ENCODE data around the gene PTPRK. TPM values are rescaled to one million over a fixed set of nuclear protein-coding genes. Genes with fewer than 3 reads are reported as not detected.

Gene PTPRK
- total RNA-seq, 2 experiments from 2014 or later, result 1.8 to 2.2 TPM

DNA sequence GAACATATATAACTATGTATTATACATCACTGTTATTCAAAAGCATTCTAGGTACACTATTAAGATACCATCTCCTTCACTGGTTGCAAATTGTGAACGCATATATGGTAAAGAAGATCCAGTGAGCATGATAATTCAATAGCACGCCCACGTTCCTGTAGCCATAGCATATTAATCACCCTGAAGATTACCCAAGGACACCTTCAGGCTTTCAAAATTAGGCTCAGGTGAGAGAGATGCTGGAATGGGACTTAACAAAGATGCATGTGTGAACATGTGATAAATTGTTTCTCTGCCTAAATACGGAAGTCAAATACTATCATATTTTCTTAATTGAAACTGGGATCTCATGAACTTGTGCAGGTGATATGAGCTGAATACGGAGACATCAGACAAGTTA lies 303.5 kb downstream of the PTPRK start:
- no peak overlapping the region for H3K27ac Mint-ChIP-seq
- H3K27me3 Mint-ChIP-seq, result no peaks in the 10 kb centered on the region
- H3K36me3 Mint-ChIP-seq, result no peaks in the 10 kb centered on the region
- H3K4me3 Mint-ChIP-seq, result no peak overlapping the region
- intact Hi-C loops (cut with micrococcal nuclease), result no loop called here
- no peak for DNase-seq
- H3K9me3 Mint-ChIP-seq, result no peaks in the 10 kb centered on the region
- ChIA-PET POLR2A (no interaction called here), CTCF (no interaction called here)
- no peaks in the 10 kb centered on the region for H3K4me1 Mint-ChIP-seq (ENCODE audit: low read depth)

DNA sequence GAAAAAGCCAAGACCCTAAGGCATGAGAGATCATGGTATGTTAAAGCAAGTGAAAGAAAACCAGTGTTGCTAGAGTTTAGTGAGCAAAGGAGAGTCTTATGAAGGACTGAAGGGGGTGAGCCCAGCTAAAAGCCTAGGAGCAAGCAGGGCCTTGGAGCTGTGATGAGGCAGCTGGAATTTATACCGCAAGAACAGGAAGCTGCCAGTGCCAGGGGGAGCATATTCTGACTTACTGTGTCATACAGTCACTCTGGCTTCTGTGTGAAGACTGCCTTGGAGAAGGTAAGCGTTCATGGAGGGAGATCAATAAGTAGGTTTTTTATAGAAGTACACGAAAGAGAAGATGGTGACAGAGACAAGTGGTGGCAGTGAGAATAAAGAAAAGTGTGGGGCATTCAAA lies 310.6 kb downstream of the PTPRK start:
- CTCF ChIA-PET, result no interaction called here
- no peaks in the 10 kb centered on the region for H3K9me3 Mint-ChIP-seq
- no peak overlapping the region for H3K27ac Mint-ChIP-seq
- POLR2A ChIA-PET, result no interaction called here
- no peak overlapping the region for H3K4me3 Mint-ChIP-seq
- no peak for DNase-seq
- H3K36me3 Mint-ChIP-seq, result no peaks in the 10 kb centered on the region
- H3K27me3 Mint-ChIP-seq, result no peaks in the 10 kb centered on the region
- no peaks in the 10 kb centered on the region for H3K4me1 Mint-ChIP-seq (ENCODE audit: low read depth)
- intact Hi-C loops (cut with micrococcal nuclease), result no loop called here

DNA sequence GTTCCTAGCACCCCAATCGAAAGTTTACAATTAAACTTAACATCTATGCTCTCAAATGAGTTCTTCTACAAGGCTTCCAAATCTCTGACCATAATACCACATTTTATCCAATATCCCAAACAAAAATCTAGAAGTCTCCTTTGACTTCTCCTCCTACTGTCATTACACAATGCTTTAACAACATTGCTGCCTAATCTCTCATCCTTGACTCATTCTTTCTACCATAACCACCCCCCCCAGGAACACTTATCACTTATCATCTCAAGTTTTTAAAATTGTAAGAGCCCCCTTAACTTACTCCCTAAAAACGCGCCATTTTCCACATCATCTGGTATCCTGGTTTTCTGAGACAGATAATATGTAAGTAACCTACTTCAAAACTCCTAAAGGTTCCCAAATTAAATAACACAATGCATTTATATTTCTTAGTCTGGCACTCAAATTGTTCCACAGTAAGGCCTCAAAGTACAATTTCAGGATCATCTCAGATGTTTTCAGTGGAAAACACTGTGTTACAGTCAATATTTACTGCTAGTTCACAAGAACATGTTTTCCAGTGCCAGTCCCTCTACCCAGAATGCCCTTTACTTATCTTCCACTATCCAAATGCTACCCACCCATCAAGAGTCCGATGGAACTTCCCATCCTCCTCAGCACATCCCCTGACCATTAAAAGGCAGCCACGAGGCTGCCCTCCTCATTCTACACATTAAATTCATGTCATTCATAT lies 311.4 kb downstream of the PTPRK start:
- intact Hi-C loops (cut with micrococcal nuclease), result no loop called here
- POLR2A ChIA-PET, result no interaction called here
- no peak for DNase-seq
- Mint-ChIP-seq H3K36me3 (no peaks in the 10 kb centered on the region), H3K4me1 (ENCODE audit: low read depth) (no peaks in the 10 kb centered on the region), H3K27me3 (no peaks in the 10 kb centered on the region), H3K4me3 (no peak overlapping the region), H3K27ac (no peak overlapping the region), H3K9me3 (no peaks in the 10 kb centered on the region)
- CTCF ChIA-PET, result no interaction called here

DNA sequence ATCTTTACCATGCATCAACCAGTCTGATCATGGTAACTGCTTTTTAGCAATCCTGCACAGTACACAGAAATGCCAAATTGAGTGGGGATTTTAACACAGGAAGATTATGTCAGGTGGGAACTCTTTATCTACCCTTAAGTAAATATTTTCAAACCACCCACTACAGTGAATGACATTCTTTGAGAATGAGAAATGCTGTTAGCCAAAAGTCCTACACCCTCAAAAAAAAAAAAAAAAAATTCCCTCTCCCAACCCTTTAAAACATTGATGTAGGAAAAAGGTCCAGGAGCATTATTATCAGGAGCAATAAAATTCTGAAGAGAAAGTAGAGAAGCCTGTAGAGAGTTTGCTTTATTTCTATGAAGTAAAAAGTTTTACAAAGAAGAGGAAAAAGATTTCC lies 312.3 kb downstream of the PTPRK start:
- Mint-ChIP-seq H3K27ac (no peak overlapping the region), H3K36me3 (no peaks in the 10 kb centered on the region), H3K27me3 (no peaks in the 10 kb centered on the region), H3K4me1 (ENCODE audit: low read depth) (no peaks in the 10 kb centered on the region), H3K9me3 (no peaks in the 10 kb centered on the region), H3K4me3 (no peak overlapping the region)
- DNase-seq, result no peak
- CTCF ChIA-PET, result no interaction called here
- intact Hi-C loops (cut with micrococcal nuclease), result no loop called here
- POLR2A ChIA-PET, result no interaction called here

DNA sequence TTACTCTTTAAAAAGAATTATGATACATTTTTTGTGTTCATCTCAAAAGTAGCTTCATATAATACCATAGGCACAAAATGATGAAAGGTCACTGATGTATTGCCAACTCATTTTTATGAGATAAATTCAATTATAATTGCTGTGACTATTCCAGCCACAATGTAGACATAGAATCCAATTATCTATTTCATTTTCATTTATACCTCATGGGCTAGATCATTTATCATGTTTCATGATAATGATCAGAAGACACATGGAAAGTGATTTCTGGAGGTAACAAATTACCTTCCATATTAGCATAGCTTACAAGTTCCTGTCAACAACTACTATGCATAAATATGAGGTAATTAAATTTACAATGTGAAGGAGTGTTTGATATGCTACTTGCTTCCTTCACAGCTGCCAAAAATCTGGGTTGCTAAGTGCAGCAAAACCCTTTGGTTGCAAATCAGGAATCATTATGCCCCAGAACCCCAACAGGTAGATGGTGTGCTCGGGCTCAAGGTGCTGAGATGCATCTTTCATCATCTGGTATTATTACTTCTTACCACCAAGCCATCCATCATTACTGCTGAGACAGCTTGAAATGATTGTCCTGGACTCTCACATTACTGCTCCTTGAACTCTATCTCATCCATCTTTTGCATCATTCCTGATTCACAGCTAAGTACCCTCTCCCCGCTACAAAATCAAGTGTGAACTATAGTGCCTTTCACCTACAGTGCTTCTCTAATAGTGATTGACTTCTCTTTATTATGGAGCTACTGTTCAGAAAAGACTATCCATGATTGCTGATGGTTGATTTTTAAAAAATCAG lies 313.6 kb downstream of the PTPRK start:
- POLR2A ChIA-PET, result no interaction called here
- no peak for DNase-seq
- CTCF ChIA-PET, result no interaction called here
- Mint-ChIP-seq H3K4me3 (no peak overlapping the region), H3K9me3 (no peaks in the 10 kb centered on the region), H3K27me3 (no peaks in the 10 kb centered on the region), H3K4me1 (ENCODE audit: low read depth) (no peaks in the 10 kb centered on the region), H3K27ac (no peak overlapping the region), H3K36me3 (no peaks in the 10 kb centered on the region)
- intact Hi-C loops (cut with micrococcal nuclease), result no loop called here

DNA sequence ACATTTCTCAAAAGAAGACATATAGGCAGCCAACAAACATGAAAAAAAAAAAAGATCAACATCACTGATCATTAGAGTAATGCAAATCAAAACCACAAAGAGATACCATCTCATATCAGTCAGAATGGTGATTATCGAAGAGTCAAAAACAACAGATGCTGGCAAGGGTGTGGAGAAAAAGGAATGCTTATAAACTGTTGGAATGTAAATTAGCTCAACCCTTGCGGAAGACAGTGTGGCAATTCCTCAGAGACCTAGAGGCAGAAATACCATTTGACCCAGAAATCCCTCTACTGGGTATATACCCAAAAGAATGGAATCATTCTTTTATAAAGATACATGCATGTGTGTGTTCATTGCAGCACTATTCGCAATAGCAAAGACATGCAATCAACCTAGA lies 315.8 kb downstream of the PTPRK start:
- CTCF ChIA-PET, result no interaction called here
- Mint-ChIP-seq H3K4me3 (no peak overlapping the region), H3K27me3 (no peaks in the 10 kb centered on the region), H3K4me1 (ENCODE audit: low read depth) (no peaks in the 10 kb centered on the region), H3K27ac (no peak overlapping the region), H3K9me3 (no peaks in the 10 kb centered on the region), H3K36me3 (no peaks in the 10 kb centered on the region)
- POLR2A ChIA-PET, result no interaction called here
- DNase-seq, result no peak
- intact Hi-C loops (cut with micrococcal nuclease), result no loop called here

DNA sequence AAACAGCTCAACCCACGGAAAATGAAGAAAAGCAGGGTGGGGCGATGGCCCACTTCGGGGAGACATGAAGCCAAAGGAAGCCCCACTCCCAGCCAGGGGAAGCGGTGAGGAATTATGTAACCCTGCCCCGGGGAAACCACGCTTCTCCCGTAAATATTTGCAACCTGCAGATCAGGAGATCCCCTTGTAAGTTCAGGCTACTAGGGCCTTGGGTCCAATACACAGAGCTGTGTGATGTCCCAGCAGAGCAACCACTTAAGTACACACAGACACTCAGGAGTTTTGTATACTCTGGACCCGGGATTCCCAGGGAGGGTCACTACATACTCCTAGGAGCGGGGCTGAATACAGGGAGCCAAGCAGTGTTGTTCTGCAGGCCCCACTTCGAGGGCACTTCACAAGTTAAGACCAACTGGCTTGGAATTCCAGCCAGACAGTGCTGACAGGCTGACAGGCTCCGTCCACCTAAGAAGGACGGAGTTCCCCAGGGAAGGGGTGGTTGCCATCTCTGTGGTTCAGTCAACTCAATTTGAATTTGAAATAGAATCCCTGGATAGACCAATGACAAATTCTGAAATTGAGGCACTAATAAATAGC lies 318.1 kb downstream of the PTPRK start:
- H3K9me3 Mint-ChIP-seq, result no peaks in the 10 kb centered on the region
- no peak overlapping the region for H3K27ac Mint-ChIP-seq
- H3K27me3 Mint-ChIP-seq, result no peaks in the 10 kb centered on the region
- ChIA-PET POLR2A (no interaction called here), CTCF (no interaction called here)
- H3K4me1 Mint-ChIP-seq (ENCODE audit: low read depth), result no peaks in the 10 kb centered on the region
- no peak for DNase-seq
- intact Hi-C loops (cut with micrococcal nuclease), result no loop called here
- H3K4me3 Mint-ChIP-seq, result no peak overlapping the region
- H3K36me3 Mint-ChIP-seq, result no peaks in the 10 kb centered on the region

DNA sequence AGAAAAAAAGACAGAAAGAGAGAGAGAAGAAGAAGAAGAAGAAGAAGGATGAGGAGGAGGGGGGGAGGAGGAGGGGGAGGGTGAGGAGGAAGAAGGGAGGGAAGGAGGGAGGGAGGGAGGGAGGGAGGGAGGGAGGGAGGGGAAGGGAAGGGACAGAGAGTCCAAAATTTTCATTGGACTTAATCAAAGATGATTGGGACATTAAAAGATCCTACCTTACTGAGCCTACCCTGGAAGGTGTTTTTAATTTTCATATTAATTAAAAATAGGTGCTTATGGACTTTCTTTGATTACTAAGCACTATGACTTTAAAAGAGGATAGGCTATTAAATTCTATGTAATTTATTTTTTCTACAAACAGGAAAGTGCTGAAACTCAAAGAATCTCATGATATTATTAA lies 319.6 kb downstream of the PTPRK start:
- Mint-ChIP-seq H3K36me3 (no peaks in the 10 kb centered on the region), H3K27ac (no peak overlapping the region), H3K4me1 (ENCODE audit: low read depth) (no peaks in the 10 kb centered on the region), H3K27me3 (no peaks in the 10 kb centered on the region), H3K9me3 (no peaks in the 10 kb centered on the region), H3K4me3 (no peak overlapping the region)
- intact Hi-C loops (cut with micrococcal nuclease), result no loop called here
- ChIA-PET CTCF (no interaction called here), POLR2A (no interaction called here)
- no peak for DNase-seq

DNA sequence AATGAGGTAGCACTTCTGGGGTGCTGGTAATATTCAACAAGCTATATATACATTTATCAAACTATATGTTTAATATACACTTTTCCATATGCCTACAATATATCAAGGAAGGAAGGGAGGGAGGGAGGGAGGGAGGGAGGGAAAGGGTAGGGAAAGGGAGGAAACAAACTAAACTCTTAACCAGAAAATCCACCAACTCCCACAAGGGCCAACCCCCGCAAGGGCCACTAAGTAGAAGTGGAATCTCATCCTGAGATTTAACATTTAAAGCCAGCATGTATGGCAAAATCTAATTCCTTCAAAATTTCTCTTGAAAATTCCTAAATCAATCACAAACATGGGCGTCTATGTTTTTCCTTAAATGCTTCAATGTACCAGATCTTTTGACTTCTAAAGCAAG lies 320.9 kb downstream of the PTPRK start:
- CTCF ChIA-PET, result no interaction called here
- POLR2A ChIA-PET, result no interaction called here

DNA sequence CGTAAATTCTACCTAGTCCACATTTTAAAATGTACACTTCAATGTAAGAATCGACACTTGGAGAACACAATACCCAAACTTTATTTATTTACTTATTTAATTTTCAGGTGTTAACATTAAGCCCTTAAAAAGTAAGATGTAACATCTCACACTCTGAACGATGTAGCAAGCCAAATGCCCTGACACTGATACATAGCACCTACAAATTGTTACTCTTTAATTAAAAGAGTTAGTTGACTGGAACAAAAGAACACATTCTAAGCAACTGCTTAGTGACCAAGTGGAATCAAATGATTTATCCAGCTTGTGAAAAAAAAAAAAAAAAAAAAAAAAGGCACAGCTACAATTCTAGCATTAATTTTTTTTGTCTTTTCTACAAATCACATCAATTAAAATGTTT lies 327.4 kb downstream of the PTPRK start:
- Mint-ChIP-seq H3K4me3 (no peak overlapping the region), H3K27me3 (no peaks in the 10 kb centered on the region), H3K36me3 (no peaks in the 10 kb centered on the region), H3K27ac (no peak overlapping the region), H3K9me3 (no peaks in the 10 kb centered on the region), H3K4me1 (ENCODE audit: low read depth) (no peaks in the 10 kb centered on the region)
- no peak for DNase-seq
- intact Hi-C loops (cut with micrococcal nuclease), result no loop called here
- CTCF ChIA-PET, result interaction anchor here (0.9 kb wide), 1 partner anchor 9 kb away, joined by 3 read pairs; no protein-coding TSS in a partner anchor
- POLR2A ChIA-PET, result no interaction called here

More for the DNA sequence above, 320.9 kb downstream of the PTPRK start:
- Mint-ChIP-seq H3K9me3 (no peaks in the 10 kb centered on the region), H3K4me3 (no peak overlapping the region), H3K36me3 (no peaks in the 10 kb centered on the region), H3K27me3 (no peaks in the 10 kb centered on the region), H3K4me1 (ENCODE audit: low read depth) (no peaks in the 10 kb centered on the region), H3K27ac (no peak overlapping the region)
- DNase-seq, result no peak
- intact Hi-C loops (cut with micrococcal nuclease), result no loop called here

DNA sequence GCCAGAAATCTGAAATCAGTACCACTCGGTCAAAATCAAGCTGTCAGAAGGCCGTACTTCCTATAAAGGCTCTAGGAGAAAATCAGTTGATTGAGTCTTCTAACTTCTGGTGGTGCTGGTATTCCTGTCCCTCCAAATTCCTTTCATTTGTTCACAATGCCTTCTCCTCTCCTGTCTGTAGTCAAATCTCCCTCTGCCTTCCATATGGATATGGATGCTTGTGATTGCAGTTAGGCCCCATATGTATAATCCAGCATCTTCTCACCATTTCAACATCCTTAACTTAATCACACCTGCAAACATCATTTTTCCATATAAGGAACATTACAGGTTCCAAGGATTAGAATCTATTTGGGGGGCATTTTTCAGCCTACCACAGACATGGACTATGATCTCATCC lies 331.7 kb downstream of the PTPRK start:
- ChIA-PET CTCF (no interaction called here), POLR2A (no interaction called here)
- Mint-ChIP-seq H3K9me3 (no peaks in the 10 kb centered on the region), H3K4me3 (no peak overlapping the region), H3K27me3 (no peaks in the 10 kb centered on the region), H3K36me3 (no peaks in the 10 kb centered on the region), H3K27ac (no peak overlapping the region), H3K4me1 (ENCODE audit: low read depth) (no peaks in the 10 kb centered on the region)
- intact Hi-C loops (cut with micrococcal nuclease), result no loop called here
- DNase-seq, result no peak

DNA sequence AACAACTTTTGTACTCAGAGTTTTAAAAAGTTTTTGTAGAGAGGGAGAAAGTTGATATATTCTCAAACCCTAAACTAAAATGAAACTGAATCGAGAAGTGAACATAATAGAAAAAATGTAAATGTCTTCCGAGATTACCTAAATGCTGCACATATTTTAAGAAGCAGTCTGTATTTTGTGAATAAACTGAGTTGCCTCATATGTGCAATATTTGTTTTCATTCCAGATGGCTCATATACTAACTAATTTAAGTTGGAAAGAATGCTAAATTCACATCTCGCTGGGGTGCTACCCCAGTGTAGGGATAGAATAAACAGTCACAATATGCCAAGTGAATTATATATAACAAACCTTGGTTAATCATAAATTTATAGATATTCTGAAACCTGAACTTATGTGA lies 333.7 kb downstream of the PTPRK start:
- Mint-ChIP-seq H3K9me3 (no peaks in the 10 kb centered on the region), H3K27ac (no peak overlapping the region), H3K36me3 (no peaks in the 10 kb centered on the region), H3K4me1 (ENCODE audit: low read depth) (no peaks in the 10 kb centered on the region), H3K4me3 (no peak overlapping the region), H3K27me3 (no peaks in the 10 kb centered on the region)
- no peak for DNase-seq
- CTCF ChIA-PET, result no interaction called here
- POLR2A ChIA-PET, result no interaction called here
- intact Hi-C loops (cut with micrococcal nuclease), result no loop called here

Data from activated CD4-positive, alpha-beta memory T cell treated with anti-CD3 and anti-CD28 coated beads for 36 hours (primary cell).